ENCODE measurements around the gene ERLIN1. TPM values are rescaled to one million over a fixed set of nuclear protein-coding genes. Genes with fewer than 3 reads are reported as not detected.

The ERLIN1 gene
- total and polyA plus RNA-seq, 2 experiments from 2014 or later, result 32.2 to 63.3 TPM

- in situ Hi-C loops (cut with MboI), result no loop called here
- Histone ChIP-seq H3K27me3 (replicated peaks; ENCODE audit: insufficient read depth) (no peaks in the 10 kb centered on the region), H3K36me3 (ENCODE audit: low read depth) (peaks cover 47% of the 10 kb centered on the region), H3K79me2 (ENCODE audit: insufficient read depth) (peaks cover 15% of the 10 kb centered on the region), H3K4me2 (ENCODE audit: unreplicated experiment) (no peak overlapping the region), H3K4me3 (no peak overlapping the region), H2AFZ (no peak overlapping the region), H3K9me2 (ENCODE audit: insufficient read depth) (peaks cover 5% of the 10 kb centered on the region; the same call in 1 of the 2 replicates), H3K9ac (no peak overlapping the region), H3K4me1 (ENCODE audit: insufficient read depth) (no peaks in the 10 kb centered on the region), H3F3A (ENCODE audit: insufficient read depth) (no peaks in the 10 kb centered on the region), H3K9me3 (ENCODE audit: low read depth) (no peaks in the 10 kb centered on the region), H3K27ac (no peak overlapping the region), H4K20me1 (ENCODE audit: insufficient read depth) (no peaks in the 10 kb centered on the region)
- WGBS, 2 experiments (ENCODE audit: low coverage in 1 of 2, low lambda C conversion rate in 2 of 2, missing lambda C conversion rate in 2 of 2), result 98 to 99% methylated on average over 4 of the region's 4 CpGs
- TF ChIP-seq EZH2 (IDR thresholded peaks at IDR 0.05; ENCODE audit: insufficient read depth, poor library complexity, severe bottlenecking) (no peak), EZH2phosphoT487 (IDR thresholded peaks at IDR 0.05; ENCODE audit: insufficient read depth, low read depth) (no peak)
- DNase-seq, result no peak
Measured at GRCh38 chr10:100154666-100155065, 31.2 kb downstream of the ERLIN1 start.

DNA sequence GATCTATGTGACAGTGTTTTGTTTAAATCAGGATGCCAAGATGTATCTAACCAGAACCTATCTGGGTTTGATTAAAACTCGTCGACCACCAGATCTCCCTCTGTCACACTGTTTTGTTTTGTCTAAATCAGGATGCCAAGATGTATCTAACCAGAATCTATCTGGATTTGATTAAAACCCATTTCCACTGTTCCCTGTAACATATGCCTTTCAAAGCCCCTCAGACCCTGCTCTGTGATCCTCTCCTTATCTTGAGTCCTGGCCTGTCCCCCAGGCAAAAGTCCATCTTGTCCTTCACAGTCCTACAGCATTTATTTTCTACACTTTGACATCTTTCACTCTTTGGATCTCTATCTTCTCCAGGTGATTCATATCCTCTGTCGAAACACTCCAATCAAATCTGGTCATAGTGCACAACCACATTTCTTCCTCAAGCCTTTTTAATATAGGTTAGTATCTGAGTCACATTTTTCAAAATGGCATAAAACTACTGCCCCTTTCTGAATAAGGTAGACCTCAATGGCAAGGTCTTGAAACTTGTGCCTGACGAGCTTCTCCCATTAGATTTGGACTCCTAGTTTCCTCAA, 32.5 kb downstream of the ERLIN1 start:
- no peak overlapping the region for H3K9ac ChIP-seq
- H3K9me2 ChIP-seq (ENCODE audit: insufficient read depth), result no peaks in the 10 kb centered on the region
- H3K4me3 ChIP-seq, result no peak overlapping the region
- H3K79me2 ChIP-seq (ENCODE audit: insufficient read depth), result peaks cover 2% of the 10 kb centered on the region; the same call in 1 of the 2 replicates
- H3F3A ChIP-seq (ENCODE audit: insufficient read depth), result 0 out of 2 replicates have a peak, but pooled peaks cover 2% of the 10 kb centered on the region
- peaks cover 6% of the 10 kb centered on the region for H3K4me1 ChIP-seq (ENCODE audit: insufficient read depth)
- no peaks in the 10 kb centered on the region for H3K9me3 ChIP-seq (ENCODE audit: low read depth)
- H3K36me3 ChIP-seq (ENCODE audit: low read depth), result peaks cover 38% of the 10 kb centered on the region
- in situ Hi-C loops (cut with MboI), result no loop called here
- peak; percentile 5 for DNase-seq
- H3K27me3 ChIP-seq (replicated peaks; ENCODE audit: insufficient read depth), result no peaks in the 10 kb centered on the region
- TF ChIP-seq EZH2 (IDR thresholded peaks at IDR 0.05; ENCODE audit: insufficient read depth, poor library complexity, severe bottlenecking), result no peak
- TF ChIP-seq EZH2phosphoT487 (IDR thresholded peaks at IDR 0.05; ENCODE audit: insufficient read depth, low read depth), result no peak
- H2AFZ ChIP-seq, result no peak overlapping the region
- no peaks in the 10 kb centered on the region for H4K20me1 ChIP-seq (ENCODE audit: insufficient read depth)
- WGBS, 2 experiments (ENCODE audit: low coverage in 1 of 2, low lambda C conversion rate in 2 of 2, missing lambda C conversion rate in 2 of 2), result 41 to 47% methylated on average over 4 of the region's 4 CpGs
- H3K4me2 ChIP-seq (ENCODE audit: unreplicated experiment), result no peak overlapping the region
- no peak overlapping the region for H3K27ac ChIP-seq

DNA sequence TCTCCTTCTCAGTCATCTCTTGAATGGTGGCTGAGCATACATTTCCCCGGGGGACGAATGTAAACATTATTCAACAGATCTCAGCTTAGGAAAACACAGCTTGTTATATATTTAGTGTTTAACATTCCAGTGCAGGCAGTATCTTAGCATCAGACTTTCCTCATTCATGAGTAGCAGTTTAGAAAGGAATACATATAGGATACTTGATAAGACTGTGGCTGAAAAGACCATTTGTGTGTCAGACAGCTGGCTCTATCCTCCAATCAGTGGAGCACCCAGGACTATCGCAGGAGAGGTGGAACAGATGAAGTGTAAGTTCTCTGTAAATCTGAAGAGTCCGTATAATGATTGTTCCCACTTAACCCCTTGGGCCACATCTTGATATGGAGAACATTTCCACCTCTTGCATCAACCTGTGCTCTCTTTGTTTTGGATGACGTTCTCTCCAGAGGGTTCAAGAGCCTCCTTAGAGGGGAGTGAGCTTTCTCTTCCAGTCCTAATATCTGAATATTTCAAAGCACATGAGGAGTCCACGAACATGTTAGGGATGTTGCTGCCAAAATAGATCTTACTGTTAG, 34.0 kb downstream of the ERLIN1 start:
- Histone ChIP-seq H3F3A (ENCODE audit: insufficient read depth) (peaks cover 13% of the 10 kb centered on the region), H3K36me3 (ENCODE audit: low read depth) (peaks cover 36% of the 10 kb centered on the region), H3K9me3 (ENCODE audit: low read depth) (no peaks in the 10 kb centered on the region), H3K4me2 (ENCODE audit: unreplicated experiment) (no peak overlapping the region), H3K27ac (no peak overlapping the region), H4K20me1 (ENCODE audit: insufficient read depth) (no peaks in the 10 kb centered on the region), H3K79me2 (ENCODE audit: insufficient read depth) (no peaks in the 10 kb centered on the region), H3K27me3 (replicated peaks; ENCODE audit: insufficient read depth) (no peaks in the 10 kb centered on the region), H3K4me3 (no peak overlapping the region), H3K9me2 (ENCODE audit: insufficient read depth) (no peaks in the 10 kb centered on the region), H3K9ac (no peak overlapping the region), H2AFZ (no peak overlapping the region), H3K4me1 (ENCODE audit: insufficient read depth) (peaks cover 6% of the 10 kb centered on the region)
- no peak for DNase-seq
- WGBS, 2 experiments (ENCODE audit: low coverage in 1 of 2, low lambda C conversion rate in 2 of 2, missing lambda C conversion rate in 2 of 2), result 82 to 85% methylated on average over 6 of the region's 6 CpGs
- TF ChIP-seq EZH2 (IDR thresholded peaks at IDR 0.05; ENCODE audit: insufficient read depth, poor library complexity, severe bottlenecking), result no peak
- TF ChIP-seq EZH2phosphoT487 (IDR thresholded peaks at IDR 0.05; ENCODE audit: insufficient read depth, low read depth), result no peak
- in situ Hi-C loops (cut with MboI), result no loop called here

- Histone ChIP-seq H3K9me3 (ENCODE audit: low read depth) (no peaks in the 10 kb centered on the region), H3K27me3 (replicated peaks; ENCODE audit: insufficient read depth) (no peaks in the 10 kb centered on the region), H3F3A (ENCODE audit: insufficient read depth) (peaks cover 14% of the 10 kb centered on the region), H3K9me2 (ENCODE audit: insufficient read depth) (no peaks in the 10 kb centered on the region), H3K27ac (peak overlapping the region; percentile 8; the same call in 1 of the 2 replicates), H3K4me2 (ENCODE audit: unreplicated experiment) (no peak overlapping the region), H3K36me3 (ENCODE audit: low read depth) (peaks cover 13% of the 10 kb centered on the region), H4K20me1 (ENCODE audit: insufficient read depth) (no peaks in the 10 kb centered on the region), H3K79me2 (ENCODE audit: insufficient read depth) (no peaks in the 10 kb centered on the region), H3K4me3 (no peak overlapping the region), H3K4me1 (ENCODE audit: insufficient read depth) (peaks cover 6% of the 10 kb centered on the region), H2AFZ (no peak overlapping the region), H3K9ac (no peak overlapping the region)
- in situ Hi-C loops (cut with MboI), result no loop called here
- DNase-seq, result peak; percentile 82
- TF ChIP-seq EZH2phosphoT487 (IDR thresholded peaks at IDR 0.05; ENCODE audit: insufficient read depth, low read depth) (no peak), EZH2 (IDR thresholded peaks at IDR 0.05; ENCODE audit: insufficient read depth, poor library complexity, severe bottlenecking) (no peak)
- WGBS, 2 experiments (ENCODE audit: low coverage in 1 of 2, low lambda C conversion rate in 2 of 2, missing lambda C conversion rate in 2 of 2), result 66 to 71% methylated on average over 8 of the region's 8 CpGs
Measured at GRCh38 chr10:100148353-100149211, 37.2 kb downstream of the ERLIN1 start.
